ENCODE results near the gene LHFPL6.

- TF ChIP-seq CTCF (IDR thresholded peaks at IDR 0.05) (no peak), EZH2 (IDR thresholded peaks at IDR 0.05) (no peak)
Observed at GRCh38 chr13:39432196-39432595, 170.8 kb downstream of the LHFPL6 start.
